Activated CD8-positive, alpha-beta memory T cell treated with anti-CD3 and anti-CD28 coated beads, Interleukin-2, amount 50 U/mL, for 1 hour (primary cell): ENCODE data around the gene SASH1.

ENCODE experiments used
- DNase-seq: peaks from one replicate; pipeline ENCODE4 v3.0.0-alpha.2; 2020; ENCODE audit errors: extremely low read depth

The SASH1 gene

GRCh38 chr6:148493424-148493823 is 150.8 kb downstream of the SASH1 start:
- DNase-seq: no peak

GRCh38 chr6:148494226-148494625 is 151.6 kb downstream of the SASH1 start:
- no peak for DNase-seq

- DNase-seq: no peak
Measured at GRCh38 chr6:148495029-148495428, 152.4 kb downstream of the SASH1 start.

GRCh38 chr6:148497257-148497656 is 154.6 kb downstream of the SASH1 start:
- DNase-seq: no peak

- DNase-seq: no peak
Measured at GRCh38 chr6:148497717-148498116, 155.1 kb downstream of the SASH1 start.

- no peak for DNase-seq
Measured at GRCh38 chr6:148500402-148500801, 157.8 kb downstream of the SASH1 start.

GRCh38 chr6:148501178-148501590 is 158.5 kb downstream of the SASH1 start:
- no peak for DNase-seq

- DNase-seq: no peak
Measured at GRCh38 chr6:148502083-148502772, 159.6 kb downstream of the SASH1 start.

GRCh38 chr6:148502773-148503135 is 160.1 kb downstream of the SASH1 start:
- DNase-seq: no peak

- no peak for DNase-seq
Measured at GRCh38 chr6:148503703-148504102, 161.1 kb downstream of the SASH1 start.

GRCh38 chr6:148507774-148508173 is 165.1 kb downstream of the SASH1 start:
- DNase-seq: no peak

- no peak for DNase-seq
Measured at GRCh38 chr6:148508401-148509041, 165.9 kb downstream of the SASH1 start.

- no peak for DNase-seq
Measured at GRCh38 chr6:148509119-148509799, 166.6 kb downstream of the SASH1 start.

- DNase-seq: no peak
Measured at GRCh38 chr6:148509800-148510581, 167.4 kb downstream of the SASH1 start.

- DNase-seq: no peak
Measured at GRCh38 chr6:148513145-148514071, 170.8 kb downstream of the SASH1 start.

GRCh38 chr6:148514091-148514845 is 171.6 kb downstream of the SASH1 start:
- DNase-seq: no peak

GRCh38 chr6:148516217-148516616 is 173.6 kb downstream of the SASH1 start:
- DNase-seq: no peak

GRCh38 chr6:148516617-148517016 is 174.0 kb downstream of the SASH1 start:
- DNase-seq: no peak

GRCh38 chr6:148517470-148517869 is 174.8 kb downstream of the SASH1 start:
- DNase-seq: no peak

GRCh38 chr6:148518511-148519156 is 176.0 kb downstream of the SASH1 start:
- DNase-seq: no peak
